OCI-LY7 (cell line): ENCODE data around the gene ACP5. TPM values are rescaled to one million over a fixed set of nuclear protein-coding genes. Genes with fewer than 3 reads are reported as not detected.

Source experiments
- Bru-seq: library from RNA; stranded (reverse); fragments of 400-500 nt; gene quantifications from one replicate; lab custom pipeline; 2021; lab: Mats Ljungman, UMichigan
- BruChase-seq, 2 experiments: library from RNA; stranded (reverse); fragments of 400-500 nt; gene quantifications; one replicate each; lab custom pipeline; 2021; lab: Mats Ljungman, UMichigan
- BruUV-seq: library from RNA; stranded (reverse); fragments of 400-500 nt; replicated peaks from 2 replicates; lab custom pipeline; 2021; lab: Mats Ljungman, UMichigan
- CTCF ChIA-PET: fragments of 300-600 bp; sonication (Branson Sonifier 250); formaldehyde crosslinking; loops from one replicate; lab custom pipeline; 2022; ENCODE audit warnings: antibody characterized with exemption; ENCODE audit not compliant: unreplicated experiment; lab: Charles Lee
- POLR2A ChIA-PET: fragments of 300-600 bp; sonication (Branson Sonifier 250); formaldehyde crosslinking; loops from one replicate; lab custom pipeline; 2022; ENCODE audit warnings: antibody characterized with exemption; lab: Charles Lee
- DNase-seq: peaks from one replicate; pipeline ENCODE4 v3.0.0-alpha.2; 2015; ENCODE audit warnings: low spot score
- H2AFZ ChIP-seq: fragments of 200-600 bp; sonication (generic), shearing (Covaris generic); 2 replicates; pipeline ENCODE4 v1.6.1; 2014; ENCODE audit warnings: mild to moderate bottlenecking, antibody characterized with exemption, low read length, moderate library complexity
- H3K27ac ChIP-seq: fragments of 200-600 bp; sonication (generic); 2 replicates; pipeline ENCODE4 v1.5.1; 2014; ENCODE audit warnings: mixed run types, low read depth, mild to moderate bottlenecking, moderate library complexity, low read length, inconsistent platforms; ENCODE audit not compliant: poor library complexity, severe bottlenecking
- H3K36me3 ChIP-seq: fragments of 200-600 bp; sonication (generic); 2 replicates; pipeline ENCODE4 v1.6.1; 2014; ENCODE audit warnings: mild to moderate bottlenecking, antibody characterized with exemption, low read length, moderate library complexity, mixed read lengths; ENCODE audit not compliant: insufficient read depth
- H3K4me1 ChIP-seq: fragments of 200-600 bp; sonication (generic); 2 replicates; pipeline ENCODE4 v1.5.1; 2014; ENCODE audit warnings: mild to moderate bottlenecking, low read length; ENCODE audit not compliant: insufficient read depth, poor library complexity, severe bottlenecking
- H3K4me2 ChIP-seq: fragments of 200-600 bp; sonication (generic); 2 replicates; pipeline ENCODE4 v1.6.1; 2014; ENCODE audit warnings: mild to moderate bottlenecking, low read length
- H3K4me3 ChIP-seq: fragments of 200-600 bp; sonication (generic); 2 replicates; pipeline ENCODE4 v1.5.1; 2014; ENCODE audit warnings: mild to moderate bottlenecking, low read depth, low read length; ENCODE audit not compliant: poor library complexity, severe bottlenecking
- H3K79me2 ChIP-seq: fragments of 200-600 bp; sonication (generic); 2 replicates; pipeline ENCODE4 v1.6.1; 2016; ENCODE audit warnings: low read depth, mild to moderate bottlenecking, low read length, moderate library complexity, mixed read lengths; ENCODE audit not compliant: insufficient read depth
- H3K9me2 ChIP-seq: fragments of 200-600 bp; sonication (generic); 2 replicates; pipeline ENCODE4 v1.6.1; 2016; ENCODE audit warnings: mild to moderate bottlenecking, low read length, mixed read lengths; ENCODE audit not compliant: insufficient read depth
- H3K9me3 ChIP-seq: fragments of 200-600 bp; sonication (generic); 2 replicates; pipeline ENCODE4 v1.6.1; 2014; ENCODE audit warnings: mild to moderate bottlenecking, mixed run types, low read length, mixed read lengths
- H4K20me1 ChIP-seq: fragments of 200-600 bp; sonication (generic); 2 replicates; pipeline ENCODE4 v1.6.1; 2014; ENCODE audit warnings: mild to moderate bottlenecking, antibody characterized with exemption, low read length, moderate library complexity, mixed read lengths; ENCODE audit not compliant: insufficient read depth
- EZH2phosphoT487 ChIP-seq: fragments of 200-600 bp; sonication (generic); IDR thresholded peaks from 2 replicates; pipeline ENCODE4 v1.6.1; 2018; ENCODE audit warnings: low read depth, borderline replicate concordance, mild to moderate bottlenecking, mixed run types, antibody characterized with exemption, low read length, moderate library complexity, mixed read lengths
- intact Hi-C: fragments of 100-400 bp; cut with micrococcal nuclease; formaldehyde crosslinking; loops from one replicate; pipeline ENCODE4 v1.10.0; 2022; ENCODE audit not compliant: unreplicated experiment
- long read RNA-seq: library from polyadenylated mRNA; stranded (forward); transcript quantifications from one replicate; pipeline ENCODE4 v2.0.0, GENCODE V29; 2022
- total RNA-seq, 2 experiments: library from RNA; depleted of rRNA in 1 of 2; stranded (reverse); fragments of >200 nt in 1 of 2; shearing (Covaris generic) in 1 of 2; gene quantifications; 2 replicates each; pipeline ENCODE4 v1.2.3, GENCODE V29; 2014 to 2022
- TF ChIP-seq, protein P1 (sequence below): fragments of 200-600 bp; sonication (generic); conservative IDR thresholded peaks from 2 replicates; pipeline ENCODE4 v1.5.1; 2014; ENCODE audit warnings: mild to moderate bottlenecking, antibody characterized with exemption, low read length, moderate library complexity, mixed read lengths

The ACP5 gene
- total RNA-seq (2014; rRNA removed; shearing (Covaris generic)) (13.3 and 21.6 TPM in 2 replicates), total RNA-seq (2022) (16.3 and 17.4 TPM in 2 replicates), Bru-seq, nascent RNA (percentile 35 among the genes with signal in this experiment), BruChase-seq, experiment 1, labeled RNA remaining after a 6-hour chase (percentile 40 among the genes with signal in this experiment), BruChase-seq, experiment 2, labeled RNA remaining after a 2-hour chase (percentile 43 among the genes with signal in this experiment)
- long read RNA-seq = 0 reads

DNA sequence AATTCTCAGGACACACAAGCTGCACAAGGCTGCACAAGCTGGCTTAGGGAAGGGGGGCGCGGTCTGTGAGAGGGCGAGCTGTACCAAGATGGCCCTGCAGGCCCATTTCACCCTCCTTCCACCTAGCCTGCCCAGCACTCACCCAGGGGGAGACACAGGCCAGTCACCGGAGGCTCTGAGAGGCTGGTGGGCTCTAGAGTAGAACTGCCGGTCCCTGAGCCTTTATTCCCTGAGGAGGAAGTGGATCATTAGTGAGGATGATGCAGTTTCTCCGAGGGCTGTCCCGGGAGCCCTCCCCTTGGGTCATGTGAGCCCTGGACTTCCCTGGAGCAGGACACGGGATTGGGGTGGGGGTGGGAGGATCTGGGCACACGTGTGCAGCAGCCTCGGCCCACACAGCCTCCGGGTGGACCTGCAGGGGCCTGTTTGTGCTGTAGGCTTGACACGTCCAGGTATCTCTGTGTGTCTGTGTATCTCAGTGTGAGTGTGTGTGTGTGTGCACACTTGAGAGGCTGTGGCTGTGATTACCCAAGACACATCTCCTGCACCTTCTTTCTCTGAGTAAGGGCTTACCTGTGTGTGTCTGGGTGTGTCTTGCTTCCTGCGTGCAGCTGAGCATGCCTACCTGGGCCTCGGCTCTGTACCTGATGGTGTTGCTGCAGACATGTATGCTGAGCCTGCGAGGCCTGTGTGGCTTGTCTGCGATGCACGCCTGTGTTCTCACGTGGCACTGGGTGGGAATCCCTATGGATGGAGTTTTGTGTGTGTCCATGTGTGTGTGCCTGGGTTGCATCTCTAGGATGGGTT, at the start of gene ACP5:
ACP5 (minus strand) TSS at position 195 of the 807 bp plus-strand sequence. CDS start 328 bp downstream, outside the sequence.
- Histone ChIP-seq H3K79me2 (no peaks in the 10 kb centered on the region; the same call in 1 of the 2 replicates), H4K20me1 (no peaks in the 10 kb centered on the region), H3K4me3 (peak within 1 kb of the TSS; percentile 64), H3K9me2 (no peaks in the 10 kb centered on the region), H3K27ac (peak within 1 kb of the TSS; percentile 18), H3K36me3 (no peaks in the 10 kb centered on the region), H3K4me2 (peak within 1 kb of the TSS; percentile 62), H3K4me1 (peaks cover 62% of the 10 kb centered on the region), H2AFZ (peak within 1 kb of the TSS; percentile 57; the same call in 1 of the 2 replicates), H3K9me3 (no peaks in the 10 kb centered on the region)
- BruUV-seq = no TSS peak
- ChIA-PET POLR2A (interaction anchor here (0.6 kb wide), 1 partner anchor 616 kb away, joined by 5 read pairs; no protein-coding TSS in a partner anchor), CTCF (interaction anchor here (0.8 kb wide), 1 partner anchor 48 kb away, joined by 9 read pairs; the partner anchor contains the start of gene ECSIT)
- intact Hi-C loops = no loop called here
- TF ChIP-seq, protein P1, sequence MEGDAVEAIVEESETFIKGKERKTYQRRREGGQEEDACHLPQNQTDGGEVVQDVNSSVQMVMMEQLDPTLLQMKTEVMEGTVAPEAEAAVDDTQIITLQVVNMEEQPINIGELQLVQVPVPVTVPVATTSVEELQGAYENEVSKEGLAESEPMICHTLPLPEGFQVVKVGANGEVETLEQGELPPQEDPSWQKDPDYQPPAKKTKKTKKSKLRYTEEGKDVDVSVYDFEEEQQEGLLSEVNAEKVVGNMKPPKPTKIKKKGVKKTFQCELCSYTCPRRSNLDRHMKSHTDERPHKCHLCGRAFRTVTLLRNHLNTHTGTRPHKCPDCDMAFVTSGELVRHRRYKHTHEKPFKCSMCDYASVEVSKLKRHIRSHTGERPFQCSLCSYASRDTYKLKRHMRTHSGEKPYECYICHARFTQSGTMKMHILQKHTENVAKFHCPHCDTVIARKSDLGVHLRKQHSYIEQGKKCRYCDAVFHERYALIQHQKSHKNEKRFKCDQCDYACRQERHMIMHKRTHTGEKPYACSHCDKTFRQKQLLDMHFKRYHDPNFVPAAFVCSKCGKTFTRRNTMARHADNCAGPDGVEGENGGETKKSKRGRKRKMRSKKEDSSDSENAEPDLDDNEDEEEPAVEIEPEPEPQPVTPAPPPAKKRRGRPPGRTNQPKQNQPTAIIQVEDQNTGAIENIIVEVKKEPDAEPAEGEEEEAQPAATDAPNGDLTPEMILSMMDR = no peak
- no peak for TF ChIP-seq EZH2phosphoT487
- DNase-seq = peak; percentile 26

DNA sequence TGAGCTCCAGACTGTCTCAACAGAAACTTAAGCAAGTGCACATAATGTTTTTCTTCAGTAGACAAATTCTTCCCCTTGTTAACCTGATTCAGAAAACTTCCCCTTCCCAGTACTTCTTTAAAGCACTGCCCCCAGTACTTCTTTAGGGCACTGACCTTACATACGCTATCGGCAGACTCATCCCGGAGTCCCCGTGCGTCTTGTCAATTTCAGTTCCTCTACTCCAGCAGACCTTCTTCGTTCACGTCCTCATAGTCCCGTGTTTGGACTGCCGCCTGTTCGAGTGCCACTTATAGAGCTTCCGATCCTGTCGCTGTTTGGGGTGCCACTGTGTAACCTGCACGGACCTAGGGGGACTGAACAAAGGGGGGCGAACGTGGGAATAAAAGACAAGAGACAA, 48.8 kb upstream of the ACP5 start:
- DNase-seq = no peak
- H3K4me3 ChIP-seq = no peak overlapping the region
- no peak overlapping the region for H3K4me2 ChIP-seq
- CTCF ChIA-PET = no interaction called here
- no peaks in the 10 kb centered on the region for H3K79me2 ChIP-seq
- H3K4me1 ChIP-seq = peaks cover 8% of the 10 kb centered on the region
- H4K20me1 ChIP-seq = no peaks in the 10 kb centered on the region
- H2AFZ ChIP-seq = no peak overlapping the region
- no peaks in the 10 kb centered on the region for H3K9me2 ChIP-seq
- TF ChIP-seq, protein P1 = no peak
- no peak for TF ChIP-seq EZH2phosphoT487
- no TSS peak for BruUV-seq
- H3K36me3 ChIP-seq = no peaks in the 10 kb centered on the region
- intact Hi-C loops = no loop called here
- H3K27ac ChIP-seq = no peak overlapping the region
- POLR2A ChIA-PET = no interaction called here
- no peaks in the 10 kb centered on the region for H3K9me3 ChIP-seq
